Mucosa of stomach (tissue), 1 donor: Measurements from ENCODE around the gene ACVR1B.

Experiments used
- H3K27me3 ChIP-seq: one replicate; pipeline ENCODE4 v1.7.0; 2013; ENCODE audit warnings: mild to moderate bottlenecking, low read length; ENCODE audit not compliant: control insufficient read depth, insufficient read depth
- H3K36me3 ChIP-seq: one replicate; pipeline ENCODE4 v1.7.0; 2013; ENCODE audit warnings: low read length; ENCODE audit not compliant: control insufficient read depth, insufficient read depth
- H3K4me1 ChIP-seq: one replicate; pipeline ENCODE4 v1.7.0; 2013; ENCODE audit warnings: mild to moderate bottlenecking, low read length; ENCODE audit not compliant: control insufficient read depth, insufficient read depth
- H3K4me3 ChIP-seq: one replicate; pipeline ENCODE4 v1.7.0; 2013; ENCODE audit warnings: low read length
- H3K9ac ChIP-seq: one replicate; pipeline ENCODE4 v1.7.0; 2013; ENCODE audit warnings: mild to moderate bottlenecking, low read length, moderate library complexity
- H3K9me3 ChIP-seq: one replicate; pipeline ENCODE4 v1.7.0; 2013; ENCODE audit warnings: mild to moderate bottlenecking, low read length, moderate library complexity; ENCODE audit not compliant: control insufficient read depth
- donor health status: Pancreatic carcinoma.

Gene ACVR1B

GRCh38 chr12:51922146-51922545 lies 29.4 kb upstream of the ACVR1B start:
- Histone ChIP-seq H3K9ac (peak overlapping the region; percentile 36), H3K27me3 (no peaks in the 10 kb centered on the region), H3K4me1 (peaks cover 61% of the 10 kb centered on the region)

GRCh38 chr12:51922762-51923505 lies 28.6 kb upstream of the ACVR1B start:
- Histone ChIP-seq H3K9me3 (no peaks in the 10 kb centered on the region), H3K27me3 (no peaks in the 10 kb centered on the region), H3K36me3 (no peaks in the 10 kb centered on the region), H3K9ac (peak overlapping the region; percentile 36), H3K4me3 (no peak overlapping the region), H3K4me1 (peaks cover 53% of the 10 kb centered on the region)

More at GRCh38 chr12:51922146-51922545, 29.4 kb upstream of the ACVR1B start:
- Histone ChIP-seq H3K4me3 (no peak overlapping the region), H3K36me3 (no peaks in the 10 kb centered on the region), H3K9me3 (no peaks in the 10 kb centered on the region)

GRCh38 chr12:51923506-51924365 lies 27.8 kb upstream of the ACVR1B start:
- Histone ChIP-seq H3K4me1 (peaks cover 47% of the 10 kb centered on the region), H3K4me3 (no peak overlapping the region), H3K9me3 (no peaks in the 10 kb centered on the region), H3K36me3 (no peaks in the 10 kb centered on the region), H3K9ac (peak overlapping the region; percentile 16), H3K27me3 (no peaks in the 10 kb centered on the region)

GRCh38 chr12:51924551-51925319 lies 26.8 kb upstream of the ACVR1B start:
- Histone ChIP-seq H3K4me3 (no peak overlapping the region), H3K27me3 (no peaks in the 10 kb centered on the region), H3K4me1 (peaks cover 38% of the 10 kb centered on the region), H3K9me3 (no peaks in the 10 kb centered on the region), H3K36me3 (no peaks in the 10 kb centered on the region), H3K9ac (no peak overlapping the region)

GRCh38 chr12:51925346-51926063 lies 26.0 kb upstream of the ACVR1B start:
- Histone ChIP-seq H3K9me3 (no peaks in the 10 kb centered on the region), H3K27me3 (no peaks in the 10 kb centered on the region), H3K4me3 (no peak overlapping the region), H3K4me1 (peaks cover 38% of the 10 kb centered on the region), H3K9ac (no peak overlapping the region), H3K36me3 (no peaks in the 10 kb centered on the region)

GRCh38 chr12:51926064-51926632 lies 25.4 kb upstream of the ACVR1B start:
- Histone ChIP-seq H3K4me1 (peaks cover 37% of the 10 kb centered on the region), H3K9ac (no peak overlapping the region), H3K4me3 (no peak overlapping the region), H3K9me3 (no peaks in the 10 kb centered on the region), H3K27me3 (no peaks in the 10 kb centered on the region), H3K36me3 (no peaks in the 10 kb centered on the region)

- H3K27me3 ChIP-seq, result no peaks in the 10 kb centered on the region
- H3K4me3 ChIP-seq, result no peak overlapping the region
- peaks cover 33% of the 10 kb centered on the region for H3K4me1 ChIP-seq
- no peaks in the 10 kb centered on the region for H3K9me3 ChIP-seq
- no peaks in the 10 kb centered on the region for H3K36me3 ChIP-seq
- no peak overlapping the region for H3K9ac ChIP-seq
These were observed 24.8 kb upstream of the ACVR1B start for GRCh38 chr12:51926718-51927117.

- Histone ChIP-seq H3K4me1 (no peaks in the 10 kb centered on the region), H3K9ac (no peak overlapping the region), H3K9me3 (no peaks in the 10 kb centered on the region), H3K27me3 (no peaks in the 10 kb centered on the region), H3K36me3 (no peaks in the 10 kb centered on the region), H3K4me3 (no peak overlapping the region)
These were observed 19.1 kb upstream of the ACVR1B start for GRCh38 chr12:51932218-51933076.

- Histone ChIP-seq H3K9me3 (no peaks in the 10 kb centered on the region), H3K27me3 (no peaks in the 10 kb centered on the region), H3K36me3 (no peaks in the 10 kb centered on the region), H3K4me1 (no peaks in the 10 kb centered on the region), H3K4me3 (no peak overlapping the region), H3K9ac (no peak overlapping the region)
These were observed 17.4 kb upstream of the ACVR1B start for GRCh38 chr12:51934080-51934479.

GRCh38 chr12:51937926-51938325 lies 13.6 kb upstream of the ACVR1B start:
- H3K9ac ChIP-seq, result no peak overlapping the region
- H3K27me3 ChIP-seq, result no peaks in the 10 kb centered on the region
- no peaks in the 10 kb centered on the region for H3K4me1 ChIP-seq
- no peak overlapping the region for H3K4me3 ChIP-seq
- H3K9me3 ChIP-seq, result no peaks in the 10 kb centered on the region
- no peaks in the 10 kb centered on the region for H3K36me3 ChIP-seq
